H1 (cell line): ENCODE data around the gene KRTAP9-2. TPM values are rescaled to one million over a fixed set of nuclear protein-coding genes. Genes with fewer than 3 reads are reported as not detected.
"Not testable (repeated sequence)": the region's sequence is repeated elsewhere in the genome, so short reads cannot be mapped to it uniquely, and the experiment has no call there.

Source experiments
- CTCF ChIA-PET: fragments of 300-600 bp; sonication (Branson Sonifier 250); formaldehyde crosslinking; loops from one replicate; lab custom pipeline; 2021; ENCODE audit not compliant: partially characterized antibody; lab: Charles Lee
- POLR2A ChIA-PET: fragments of 300-600 bp; sonication (Branson Sonifier 250); formaldehyde crosslinking; loops from one replicate; lab custom pipeline; 2021; ENCODE audit warnings: inconsistent platforms; ENCODE audit not compliant: partially characterized antibody; lab: Charles Lee
- DNase-seq, 2 experiments: peaks; one replicate each; pipeline versions ENCODE4 v3.0.0 to v3.0.0-alpha.2; 2010 to 2022; ENCODE audit warnings: low spot score in 2 of 2, low read depth in 1 of 2, mixed read lengths in 1 of 2
- FAIRE-seq: peaks from 2 replicates; lab custom pipeline; 2011; peaks lifted over from hg19 to GRCh38; lab: Jason Lieb, UNC
- H2AFZ ChIP-seq: 2 replicates; pipeline ENCODE4 v1.8.1; 2012; ENCODE audit warnings: low read length, inconsistent platforms
- H2AK5ac ChIP-seq: 2 replicates; pipeline ENCODE4 v1.6.1; 2013; ENCODE audit warnings: low read depth, low read length
- H2BK120ac ChIP-seq: replicated peaks from 2 replicates; pipeline ENCODE3; 2013; ENCODE audit warnings: low read depth, low read length, inconsistent platforms
- H2BK12ac ChIP-seq: 2 replicates; pipeline ENCODE4 v1.6.1; 2013; ENCODE audit warnings: low read depth, low read length
- H2BK15ac ChIP-seq: 2 replicates; pipeline ENCODE4 v1.6.1; 2013; ENCODE audit warnings: low read length
- H2BK20ac ChIP-seq: 2 replicates; pipeline ENCODE4 v1.6.1; 2013; ENCODE audit warnings: low read length
- H2BK5ac ChIP-seq: 2 replicates; pipeline ENCODE4 v1.6.1; 2013; ENCODE audit warnings: low read depth, low read length
- H3K14ac ChIP-seq: 2 replicates; pipeline ENCODE4 v1.6.1; 2013; ENCODE audit warnings: inconsistent platforms; ENCODE audit not compliant: insufficient read length
- H3K18ac ChIP-seq: 2 replicates; pipeline ENCODE4 v1.6.1; 2013; ENCODE audit warnings: low read length; ENCODE audit errors: extremely low read depth
- H3K23ac ChIP-seq: 2 replicates; pipeline ENCODE4 v1.6.1; 2013; ENCODE audit warnings: inconsistent platforms; ENCODE audit not compliant: insufficient read length
- H3K23me2 ChIP-seq: 2 replicates; pipeline ENCODE4 v1.6.1; 2013; ENCODE audit warnings: low read depth, low read length
- H3K27ac ChIP-seq: 2 replicates; pipeline ENCODE4 v1.6.1; 2011; ENCODE audit warnings: low read depth, low read length, inconsistent platforms
- H3K27me3 ChIP-seq, 4 experiments: replicated peaks in 1 of 4; 1 replicate in 1 of 4; 2 replicates in 3 of 4; pipeline versions ENCODE4 v1.6.1 to v1.8.1; 2011 to 2013; ENCODE audit warnings: low read length in 3 of 4, mild to moderate bottlenecking in 3 of 4, inconsistent platforms in 2 of 4, mixed read lengths in 2 of 4, moderate library complexity in 1 of 4; ENCODE audit not compliant: control insufficient read depth in 3 of 4, insufficient read depth in 3 of 4; ENCODE audit errors: extremely low read depth in 1 of 4
- H3K36me3 ChIP-seq, 4 experiments: 2 replicates each; pipeline versions ENCODE4 v1.6.1 to v1.8.1; 2011 to 2013; ENCODE audit warnings: mild to moderate bottlenecking in 4 of 4, low read length in 3 of 4, moderate library complexity in 2 of 4, control low read depth in 1 of 4, inconsistent platforms in 1 of 4; ENCODE audit not compliant: insufficient read depth in 4 of 4, control insufficient read depth in 2 of 4
- H3K4ac ChIP-seq: replicated peaks from 2 replicates; pipeline ENCODE3; 2013; ENCODE audit warnings: low read length, low read depth, mixed read lengths, inconsistent platforms; ENCODE audit not compliant: insufficient read length
- H3K4me1 ChIP-seq, 4 experiments: replicated peaks in 1 of 4; 1 replicate in 1 of 4; 2 replicates in 3 of 4; pipeline versions ENCODE4 v1.6.1 to v1.8.1; 2011 to 2013; ENCODE audit warnings: low read length in 3 of 4, inconsistent platforms in 2 of 4, mixed read lengths in 1 of 4; ENCODE audit not compliant: insufficient read depth in 4 of 4, control insufficient read depth in 3 of 4
- H3K4me2 ChIP-seq, 2 experiments: 2 replicates each; pipeline versions ENCODE4 v1.6.1 to v1.8.1; 2011 to 2013; ENCODE audit warnings: low read depth in 2 of 2, low read length in 2 of 2, control low read depth in 1 of 2, inconsistent platforms in 1 of 2, mild to moderate bottlenecking in 1 of 2; ENCODE audit not compliant: insufficient read depth in 1 of 2
- H3K4me3 ChIP-seq, 4 experiments: fragments of 200-600, 300-600 bp in 1 of 4; sonication (generic), shearing (Covaris generic), sonication (Bioruptor Twin) in 1 of 4; 2 replicates each; pipeline versions ENCODE4 v1.5.1 to v1.8.1; 2011 to 2016; ENCODE audit warnings: low read length in 4 of 4, low read depth in 3 of 4, control low read depth in 2 of 4, inconsistent platforms in 2 of 4, mild to moderate bottlenecking in 2 of 4, mixed read lengths in 1 of 4, moderate library complexity in 1 of 4; ENCODE audit not compliant: insufficient read depth in 2 of 4; ENCODE audit errors: extremely low read depth in 1 of 4
- H3K56ac ChIP-seq: replicated peaks from 2 replicates; pipeline ENCODE3; 2013; ENCODE audit warnings: low read depth, mild to moderate bottlenecking, mixed read lengths, low read length, inconsistent platforms; ENCODE audit not compliant: insufficient read length
- H3K79me1 ChIP-seq: 2 replicates; pipeline ENCODE4 v1.6.1; 2013; ENCODE audit warnings: low read depth, low read length, control low read depth
- H3K79me2 ChIP-seq, 2 experiments: 2 replicates each; pipeline versions ENCODE4 v1.6.1 to v1.8.1; 2012 to 2013; ENCODE audit warnings: low read length in 2 of 2, mild to moderate bottlenecking in 2 of 2, inconsistent platforms in 1 of 2; ENCODE audit not compliant: insufficient read depth in 2 of 2, control insufficient read depth in 1 of 2
- H3K9ac ChIP-seq, 4 experiments: replicated peaks in 1 of 4; 1 replicate in 1 of 4; 2 replicates in 3 of 4; pipeline versions ENCODE4 v1.6.1 to v1.8.1; 2011 to 2013; ENCODE audit warnings: low read depth in 3 of 4, low read length in 3 of 4, control low read depth in 2 of 4, mild to moderate bottlenecking in 2 of 4, moderate library complexity in 2 of 4, inconsistent platforms in 1 of 4; ENCODE audit errors: extremely low read depth in 1 of 4
- H3K9me3 ChIP-seq, 2 experiments: 2 replicates each; pipeline versions ENCODE4 v1.6.1 to v1.8.1; 2012 to 2013; ENCODE audit warnings: mild to moderate bottlenecking in 2 of 2, moderate library complexity in 2 of 2, control low read depth in 1 of 2, inconsistent platforms in 1 of 2, low read depth in 1 of 2, low read length in 1 of 2, mixed read lengths in 1 of 2; ENCODE audit not compliant: insufficient read depth in 2 of 2
- H4K20me1 ChIP-seq, 2 experiments: replicated peaks in 1 of 2; 2 replicates each; pipeline versions ENCODE3 to v1.8.1; 2011 to 2013; ENCODE audit warnings: inconsistent platforms in 2 of 2, low read length in 2 of 2, mild to moderate bottlenecking in 1 of 2; ENCODE audit not compliant: insufficient read depth in 2 of 2, control insufficient read depth in 1 of 2
- H4K5ac ChIP-seq: 2 replicates; pipeline ENCODE4 v1.6.1; 2013; ENCODE audit warnings: low read length, low read depth, mixed read lengths, inconsistent platforms; ENCODE audit not compliant: insufficient read length
- H4K8ac ChIP-seq: 2 replicates; pipeline ENCODE4 v1.8.0; 2013; ENCODE audit warnings: mild to moderate bottlenecking, moderate library complexity, low read length, inconsistent platforms; ENCODE audit not compliant: insufficient read depth; ENCODE audit errors: extremely low read depth
- H4K91ac ChIP-seq: replicated peaks from 2 replicates; pipeline ENCODE3; 2013; ENCODE audit warnings: low read length, mixed read lengths, inconsistent platforms; ENCODE audit not compliant: insufficient read length
- CHD1 ChIP-seq: IDR thresholded peaks from 2 replicates; pipeline ENCODE4 v1.6.1; 2012; ENCODE audit warnings: low read depth, low read length, improper control_type of control experiment
- CHD2 ChIP-seq: IDR thresholded peaks from 2 replicates; pipeline ENCODE4 v1.6.1; 2012; ENCODE audit warnings: low read length, improper control_type of control experiment
- CTCF ChIP-seq, 3 experiments: IDR thresholded peaks; 1 replicate in 2 of 3; 2 replicates in 1 of 3; pipeline versions ENCODE4 v1.5.1 to v1.6.1; 2011; ENCODE audit warnings: low read length in 3 of 3, mild to moderate bottlenecking in 3 of 3, inconsistent platforms in 2 of 3, low read depth in 1 of 3, moderate library complexity in 1 of 3; ENCODE audit not compliant: insufficient read depth in 1 of 3; ENCODE audit errors: control extremely low read depth in 1 of 3
- POU5F1 ChIP-seq: IDR thresholded peaks from 2 replicates; pipeline ENCODE4 v1.6.1; 2011; ENCODE audit warnings: low read depth, mild to moderate bottlenecking, low read length, moderate library complexity
- RAD21 ChIP-seq, 2 experiments: IDR thresholded peaks in 1 of 2; conservative IDR thresholded peaks in 1 of 2; 2 replicates each; pipeline ENCODE4 v1.6.1; 2011; ENCODE audit warnings: low read depth in 2 of 2, low read length in 2 of 2, improper control_type of control experiment in 1 of 2, inconsistent platforms in 1 of 2, mild to moderate bottlenecking in 1 of 2, moderate library complexity in 1 of 2
- SP4 ChIP-seq: IDR thresholded peaks from 2 replicates; pipeline ENCODE4 v1.6.1; 2012; ENCODE audit warnings: low read length, inconsistent platforms
- WGBS, 2 experiments: shearing (Covaris generic) in 1 of 2; methylation state at CpG; one replicate each; pipeline versions ENCODE4 v1.1.6 to v1.1.7; 2013 to 2015; ENCODE audit warnings: low lambda C conversion rate in 2 of 2, mixed read lengths in 2 of 2, inconsistent platforms in 1 of 2, low coverage in 1 of 2, missing lambda C conversion rate in 1 of 2; ENCODE audit not compliant: insufficient replicate concordance in 2 of 2, insufficient coverage in 1 of 2, insufficient read length in 1 of 2; ENCODE audit errors: extremely low coverage in 1 of 2, missing lambda C conversion rate in 1 of 2; 5-methylcytosine and 5-hydroxymethylcytosine counted together
- polyA plus RNA-seq, 7 experiments: library from polyadenylated mRNA; depleted of rRNA in 3 of 7; stranded (reverse) in 5 of 7; unstranded in 2 of 7; fragments of >200 nt in 5 of 7; fragments of 200-250 nt in 2 of 7; gene quantifications; 1 replicate in 5 of 7; 2 replicates in 1 of 7; 4 replicates in 1 of 7; pipeline versions ENCODE4 v1.2.1 to v1.2.3, GENCODE V29; 2011 to 2013; ENCODE audit warnings: missing spikeins in 2 of 7, mixed read lengths in 2 of 7
- total RNA-seq: library from RNA; stranded (reverse); fragmentation: NEBNext Ultra II Directional; extraction: Animal tissue kit (Norgen Biotek cat#: 25700); gene quantifications from 2 replicates; pipeline ENCODE4 v1.2.1, GENCODE V29; 2021
- TF ChIP-seq, protein P1 (sequence below): IDR thresholded peaks from 2 replicates; pipeline ENCODE4 v1.6.1; 2012; ENCODE audit warnings: inconsistent platforms
- TF ChIP-seq, protein P2 (sequence below): IDR thresholded peaks from 2 replicates; pipeline ENCODE4 v1.6.1; 2011; ENCODE audit warnings: low read depth, mild to moderate bottlenecking, low read length; ENCODE audit not compliant: insufficient read depth

Gene KRTAP9-2
- total and polyA plus RNA-seq, 2 of the 8 experiments (the other 6 are each of a cell fraction or from before 2014, with no cell fraction given) = not detected

DNA sequence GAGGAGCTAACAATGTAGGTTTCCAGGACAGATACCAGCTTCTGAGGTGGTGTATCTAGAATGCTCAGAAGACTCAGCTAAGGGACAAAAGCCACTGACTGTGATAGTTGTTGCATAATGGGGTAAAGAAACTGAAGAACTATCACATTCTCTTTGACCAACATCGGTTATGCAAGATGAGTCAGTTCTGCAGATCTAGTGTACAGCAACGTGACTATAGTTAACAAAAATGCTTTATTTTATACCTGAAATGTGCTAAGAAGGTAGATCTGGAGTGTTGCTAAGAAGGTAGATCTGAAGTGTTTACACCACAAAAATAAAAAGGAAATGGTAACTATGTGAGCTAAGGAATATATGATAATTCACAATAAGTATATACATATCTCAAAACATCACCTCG is 41.3 kb downstream of the KRTAP9-2 start (continued):
- TF ChIP-seq CTCF (IDR thresholded peaks at IDR 0.05; ENCODE audit: control extremely low read depth in 1 of 3, insufficient read depth in 1 of 3, low read depth in 1 of 3, low read length in 3 of 3) (no peak), CHD2 (no peak), POU5F1 (no peak), RAD21 (IDR thresholded peaks at IDR 0.05 in 1 of 2, conservative IDR thresholded peaks at IDR 0.05 in 1 of 2; ENCODE audit: low read depth in 2 of 2, low read length in 2 of 2) (no peak), SP4 (no peak), CHD1 (no peak)
- TF ChIP-seq, protein P1, sequence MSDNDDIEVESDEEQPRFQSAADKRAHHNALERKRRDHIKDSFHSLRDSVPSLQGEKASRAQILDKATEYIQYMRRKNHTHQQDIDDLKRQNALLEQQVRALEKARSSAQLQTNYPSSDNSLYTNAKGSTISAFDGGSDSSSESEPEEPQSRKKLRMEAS = no peak
- TF ChIP-seq, protein P2, sequence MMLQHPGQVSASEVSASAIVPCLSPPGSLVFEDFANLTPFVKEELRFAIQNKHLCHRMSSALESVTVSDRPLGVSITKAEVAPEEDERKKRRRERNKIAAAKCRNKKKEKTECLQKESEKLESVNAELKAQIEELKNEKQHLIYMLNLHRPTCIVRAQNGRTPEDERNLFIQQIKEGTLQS = no peak

GRCh38 chr17:41271323-41271722 is 44.9 kb downstream of the KRTAP9-2 start:
- WGBS, 2 experiments = no CpG with 5 or more reads among the region's 1 CpG
- H4K20me1 ChIP-seq, H2BK12ac ChIP-seq, H3K4ac ChIP-seq, H4K5ac ChIP-seq, H3K36me3 ChIP-seq, H2BK5ac ChIP-seq, H3K56ac ChIP-seq, H4K8ac ChIP-seq, H3K4me3 ChIP-seq, CTCF ChIA-PET, H3K9ac ChIP-seq, H3K23me2 ChIP-seq, FAIRE-seq, H3K79me2 ChIP-seq, DNase-seq, H2AFZ ChIP-seq, H4K91ac ChIP-seq, H2BK120ac ChIP-seq, POLR2A ChIA-PET, H3K9me3 ChIP-seq, H2BK20ac ChIP-seq, H3K23ac ChIP-seq, H3K14ac ChIP-seq, H3K18ac ChIP-seq, H3K4me2 ChIP-seq, H3K27ac ChIP-seq, H3K27me3 ChIP-seq, H3K4me1 ChIP-seq, H2BK15ac ChIP-seq, H3K79me1 ChIP-seq, H2AK5ac ChIP-seq: not testable (repeated sequence)
